Activated CD4-positive, CD25-positive, alpha-beta regulatory T cell treated with anti-CD3 and anti-CD28 coated beads, Interleukin-2, amount 50 U/mL, for 72 hours (primary cell): Measurements from ENCODE around the gene THAP2.

ENCODE experiments used
- DNase-seq: peaks from one replicate; pipeline ENCODE4 v3.0.0; 2021

THAP2 gene

DNA sequence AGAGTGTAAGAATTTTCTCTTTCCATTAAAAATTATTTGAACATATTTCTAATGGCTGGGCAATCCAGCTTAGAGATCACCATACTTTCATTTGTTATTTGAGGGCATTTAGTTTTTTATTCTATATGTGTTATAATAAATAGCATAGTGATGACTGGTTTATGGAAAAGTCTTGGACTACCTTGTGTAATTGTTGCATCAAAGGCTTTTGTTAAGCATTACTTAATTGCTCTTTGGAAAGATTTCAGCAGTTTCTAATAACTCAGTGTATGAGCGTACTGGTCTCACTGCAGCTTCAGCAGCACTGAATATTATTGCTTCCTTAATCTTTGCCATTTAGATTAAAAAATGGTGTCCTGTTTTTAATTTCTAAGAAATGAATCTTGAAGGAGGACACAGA is 44.6 kb downstream of the THAP2 start:
- no peak for DNase-seq

DNA sequence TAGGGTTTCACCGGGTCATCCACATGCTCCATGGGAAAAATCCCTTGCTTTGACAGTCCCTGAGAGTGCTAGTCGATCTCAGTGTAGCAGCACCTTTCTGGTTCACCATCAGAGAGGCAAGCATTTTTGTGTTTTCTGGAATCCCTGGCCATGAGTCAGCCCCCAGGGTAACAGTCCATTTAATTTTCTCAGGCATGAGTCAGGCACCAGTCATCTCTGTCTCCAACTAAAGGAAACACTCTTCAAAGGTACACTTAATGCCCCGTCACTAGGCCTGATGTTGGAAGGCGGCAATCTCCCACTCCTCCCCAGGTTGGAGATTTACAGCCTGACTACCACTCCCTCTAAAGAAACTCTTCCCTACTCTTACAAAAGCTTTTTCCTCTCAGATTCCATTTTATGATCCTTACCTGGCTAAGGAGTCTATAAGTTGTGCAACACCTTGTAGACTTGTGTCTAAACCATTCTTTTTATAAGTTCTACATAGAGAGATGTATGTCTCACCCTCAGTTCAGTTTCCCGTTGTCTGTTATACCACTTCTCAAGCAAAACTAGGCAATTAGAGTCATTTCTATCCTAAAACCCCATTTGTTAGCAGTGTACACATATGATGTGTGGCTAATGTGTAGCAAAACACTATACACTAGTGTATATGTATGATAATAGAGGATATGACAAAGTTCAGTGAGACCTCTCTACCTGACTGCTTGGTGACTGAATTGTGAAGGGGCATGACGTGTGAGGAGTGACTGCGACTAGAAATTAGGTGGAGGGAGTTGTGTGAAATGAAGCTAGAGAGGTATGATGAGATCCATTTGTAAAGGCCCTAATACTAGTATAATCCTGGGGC is 46.4 kb downstream of the THAP2 start:
- DNase-seq, result no peak

DNA sequence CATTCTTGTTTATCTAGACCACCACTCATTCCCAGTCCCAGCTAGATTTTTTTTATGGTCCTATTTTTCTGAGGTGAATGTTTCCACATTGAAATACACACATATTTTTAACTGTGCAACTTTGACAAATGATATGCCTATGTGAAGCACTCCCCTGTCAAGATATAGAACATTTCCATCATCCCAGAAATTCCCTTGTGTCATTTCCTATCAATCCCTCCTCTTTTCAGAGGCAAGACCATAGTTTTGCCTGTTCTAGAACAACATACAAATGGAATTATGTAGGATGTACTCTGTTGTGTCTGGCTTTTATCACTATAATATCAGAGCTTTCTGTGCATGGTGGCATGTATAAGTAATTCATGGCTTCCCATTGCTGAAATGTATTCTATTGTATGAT is 54.5 kb downstream of the THAP2 start:
- DNase-seq, result no peak

DNA sequence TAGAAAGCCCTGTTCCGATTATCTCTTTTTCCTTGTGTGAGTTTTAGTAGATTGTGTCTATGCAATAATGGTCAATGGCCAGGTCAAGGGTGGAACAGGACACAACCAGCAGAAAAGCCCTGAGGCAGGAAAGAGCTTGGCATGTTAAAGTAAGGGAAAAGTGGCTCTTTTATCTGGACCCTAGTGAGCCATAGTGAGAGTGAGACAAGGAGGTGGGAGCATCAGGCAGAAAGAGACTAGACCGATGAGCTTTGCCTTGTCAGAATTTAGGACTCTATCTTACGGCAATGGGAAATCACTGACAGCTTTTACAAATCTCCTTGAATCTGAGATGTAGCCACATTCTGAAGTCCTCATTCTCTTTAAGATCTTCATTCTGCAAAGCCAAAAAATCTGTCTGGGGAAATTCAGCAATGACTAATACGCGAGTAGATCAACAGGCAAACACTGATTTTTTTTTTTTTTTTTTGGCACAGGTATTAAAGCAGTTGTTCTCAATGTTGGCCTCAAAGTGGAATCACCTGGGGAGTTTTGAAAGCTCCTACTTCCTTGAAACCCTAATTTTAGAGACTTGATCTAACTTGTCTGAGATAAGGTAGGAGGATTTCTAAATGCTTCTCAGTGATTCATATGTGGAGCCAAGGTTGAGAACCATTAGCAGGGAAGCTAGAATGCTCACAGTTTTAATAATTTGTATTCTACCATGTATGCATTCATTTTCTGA is 55.7 kb downstream of the THAP2 start:
- no peak for DNase-seq

DNA sequence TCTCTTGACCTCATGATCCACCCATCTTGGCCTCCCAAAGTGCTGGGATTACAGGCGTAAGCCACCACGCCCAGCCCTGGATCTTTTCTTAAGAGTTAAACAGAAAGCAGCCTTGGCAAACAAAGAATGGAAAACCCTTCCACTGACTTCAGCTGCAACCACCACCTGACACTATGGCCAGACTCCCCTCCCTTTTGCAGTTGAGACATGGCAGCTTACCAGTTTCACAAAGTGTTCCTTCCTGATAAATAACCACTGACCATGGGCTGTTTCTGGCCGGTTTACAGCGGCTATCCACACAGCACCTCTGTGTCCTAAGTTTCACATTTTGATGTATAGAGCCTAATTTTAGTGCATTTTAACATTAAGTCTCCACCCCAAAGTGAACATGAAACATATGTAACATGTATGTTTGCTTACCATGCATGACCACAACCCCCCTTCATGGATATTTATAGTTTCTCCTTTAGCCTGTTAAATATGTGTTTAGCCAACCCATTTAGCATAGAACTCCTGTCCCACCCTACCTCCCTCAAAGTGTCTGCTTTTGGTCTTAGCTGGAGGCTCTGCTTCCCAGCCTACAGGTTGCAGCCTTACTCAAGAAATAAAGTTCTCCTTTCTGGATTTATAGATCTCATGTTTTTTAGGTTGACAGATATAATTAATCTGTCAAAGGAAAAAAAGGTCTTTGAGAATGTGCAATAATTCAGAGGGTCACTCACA is 57.8 kb downstream of the THAP2 start:
- DNase-seq, result no peak

DNA sequence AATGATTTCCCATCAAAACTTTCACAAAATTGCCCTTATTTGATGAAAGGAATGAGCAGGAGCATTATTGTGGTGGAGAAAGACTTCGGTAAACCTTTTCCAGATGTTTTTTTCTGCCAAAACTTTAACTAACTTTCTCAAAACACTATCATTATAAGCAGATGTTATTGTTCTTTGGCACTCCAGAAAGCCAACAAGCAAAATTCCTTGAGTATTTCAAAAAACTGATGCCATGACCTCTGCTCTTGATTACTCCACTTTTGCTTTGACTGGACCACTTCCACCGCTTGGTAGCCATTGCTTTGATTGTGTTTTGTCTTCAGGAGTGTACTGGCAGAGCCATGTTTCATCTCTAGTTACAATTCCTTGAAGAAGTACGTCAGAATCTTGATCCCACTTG is 60.9 kb downstream of the THAP2 start:
- DNase-seq, result no peak

DNA sequence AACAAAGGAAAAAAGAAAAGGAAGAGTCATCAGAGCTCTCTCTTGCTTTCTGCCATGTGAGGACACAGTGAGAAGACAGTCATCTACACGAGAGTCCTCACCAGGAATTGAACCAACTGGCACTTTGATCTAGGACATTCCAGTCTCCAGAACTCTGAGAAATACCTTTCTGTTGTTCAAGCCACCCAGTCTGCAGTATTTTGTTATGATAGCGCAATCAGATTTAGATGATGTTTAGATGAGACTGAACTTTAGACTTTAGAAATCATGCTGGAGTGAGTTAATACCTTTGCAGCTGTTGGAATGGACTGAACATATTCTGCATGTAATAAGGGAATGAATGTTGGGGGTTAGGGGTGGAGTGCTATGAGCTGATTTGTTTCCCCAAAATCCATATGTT is 62.4 kb downstream of the THAP2 start:
- DNase-seq, result no peak

DNA sequence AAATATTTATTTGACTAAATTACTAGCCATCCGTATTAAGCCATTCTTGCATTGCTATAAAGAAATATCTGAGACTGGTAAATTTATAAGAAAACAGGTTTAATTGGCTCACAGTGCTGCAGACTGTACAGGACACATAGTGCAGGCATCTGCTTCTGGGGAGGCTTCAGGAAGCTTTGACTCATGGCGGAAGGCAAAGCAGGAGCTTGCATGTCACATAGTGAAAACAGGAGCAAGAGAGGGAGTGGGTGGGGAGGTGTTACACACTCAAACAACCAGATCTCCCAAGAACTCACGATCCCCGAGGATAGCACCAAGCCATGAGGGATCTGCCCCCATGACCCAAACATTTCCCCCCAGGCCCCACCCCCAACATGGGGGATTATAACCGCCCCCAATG is 63.9 kb downstream of the THAP2 start:
- DNase-seq, result no peak
